Bronchial epithelial cell (primary cell): ENCODE data around the gene KCNC1. TPM values are rescaled to one million over a fixed set of nuclear protein-coding genes. Genes with fewer than 3 reads are reported as not detected.

Experiments
- DNase-seq: peaks from one replicate; pipeline ENCODE4 v3.0.0-alpha.2; 2010; ENCODE audit warnings: low read depth
- FAIRE-seq: peaks from 2 replicates; lab custom pipeline; 2011; peaks lifted over from hg19 to GRCh38; lab: Jason Lieb, UNC
- H3K27me3 ChIP-seq: 2 replicates; pipeline ENCODE4 v1.5.1; 2011; ENCODE audit warnings: low read length; ENCODE audit not compliant: control insufficient read depth, insufficient read depth
- H3K36me3 ChIP-seq: 2 replicates; pipeline ENCODE4 v1.5.1; 2011; ENCODE audit warnings: low read length; ENCODE audit not compliant: control insufficient read depth, insufficient read depth
- H3K4me3 ChIP-seq: 2 replicates; pipeline ENCODE4 v1.5.1; 2011; ENCODE audit warnings: mild to moderate bottlenecking, low read depth, low read length, control low read depth
- total RNA-seq: library from RNA; depleted of rRNA; stranded (reverse); fragments of >200 nt; gene quantifications from 2 replicates; pipeline ENCODE4 v1.2.1, GENCODE V29; 2014
- TF ChIP-seq, protein P1 (sequence below): IDR thresholded peaks from 2 replicates; pipeline ENCODE4 v1.5.1; 2011; ENCODE audit warnings: mild to moderate bottlenecking, moderate library complexity, low read length, control low read depth, inconsistent platforms; ENCODE audit not compliant: insufficient read depth, severe bottlenecking

The KCNC1 gene
- total RNA-seq, 1 donor from 2014 or later, result not detected

- no peak for DNase-seq
- Histone ChIP-seq H3K27me3 (peaks cover 7% of the 10 kb centered on the region), H3K4me3 (no peak overlapping the region), H3K36me3 (no peaks in the 10 kb centered on the region)
- TF ChIP-seq, protein P1, sequence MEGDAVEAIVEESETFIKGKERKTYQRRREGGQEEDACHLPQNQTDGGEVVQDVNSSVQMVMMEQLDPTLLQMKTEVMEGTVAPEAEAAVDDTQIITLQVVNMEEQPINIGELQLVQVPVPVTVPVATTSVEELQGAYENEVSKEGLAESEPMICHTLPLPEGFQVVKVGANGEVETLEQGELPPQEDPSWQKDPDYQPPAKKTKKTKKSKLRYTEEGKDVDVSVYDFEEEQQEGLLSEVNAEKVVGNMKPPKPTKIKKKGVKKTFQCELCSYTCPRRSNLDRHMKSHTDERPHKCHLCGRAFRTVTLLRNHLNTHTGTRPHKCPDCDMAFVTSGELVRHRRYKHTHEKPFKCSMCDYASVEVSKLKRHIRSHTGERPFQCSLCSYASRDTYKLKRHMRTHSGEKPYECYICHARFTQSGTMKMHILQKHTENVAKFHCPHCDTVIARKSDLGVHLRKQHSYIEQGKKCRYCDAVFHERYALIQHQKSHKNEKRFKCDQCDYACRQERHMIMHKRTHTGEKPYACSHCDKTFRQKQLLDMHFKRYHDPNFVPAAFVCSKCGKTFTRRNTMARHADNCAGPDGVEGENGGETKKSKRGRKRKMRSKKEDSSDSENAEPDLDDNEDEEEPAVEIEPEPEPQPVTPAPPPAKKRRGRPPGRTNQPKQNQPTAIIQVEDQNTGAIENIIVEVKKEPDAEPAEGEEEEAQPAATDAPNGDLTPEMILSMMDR, result no peak
- FAIRE-seq, result no peak
These were observed 16.2 kb downstream of the KCNC1 start for GRCh38 chr11:17750801-17751165.

DNA sequence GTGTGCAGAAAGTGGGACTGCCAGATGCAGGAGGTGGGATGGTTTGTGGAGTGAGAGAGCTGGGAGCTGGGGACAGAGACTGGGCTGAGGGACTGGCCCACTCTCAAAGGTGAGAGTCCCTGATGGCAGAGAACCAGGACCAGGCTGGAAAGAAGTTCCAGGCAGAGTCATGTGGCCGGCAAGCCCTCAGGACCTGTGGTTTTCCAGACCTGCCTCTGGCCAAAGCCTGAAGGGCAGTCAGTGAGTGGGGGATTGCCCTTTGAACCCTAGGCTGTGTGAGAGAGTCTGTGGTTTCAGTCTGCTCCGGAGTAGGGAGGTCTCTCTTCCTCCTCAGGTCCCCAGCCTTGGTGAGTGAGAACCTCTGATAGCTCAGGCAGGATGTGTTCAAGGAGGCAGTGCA lies 17.0 kb downstream of the KCNC1 start:
- FAIRE-seq (no peak), DNase-seq (no peak)
- Histone ChIP-seq H3K4me3 (no peak overlapping the region), H3K36me3 (no peaks in the 10 kb centered on the region), H3K27me3 (peaks cover 7% of the 10 kb centered on the region)
- TF ChIP-seq, protein P1, result no peak

DNA sequence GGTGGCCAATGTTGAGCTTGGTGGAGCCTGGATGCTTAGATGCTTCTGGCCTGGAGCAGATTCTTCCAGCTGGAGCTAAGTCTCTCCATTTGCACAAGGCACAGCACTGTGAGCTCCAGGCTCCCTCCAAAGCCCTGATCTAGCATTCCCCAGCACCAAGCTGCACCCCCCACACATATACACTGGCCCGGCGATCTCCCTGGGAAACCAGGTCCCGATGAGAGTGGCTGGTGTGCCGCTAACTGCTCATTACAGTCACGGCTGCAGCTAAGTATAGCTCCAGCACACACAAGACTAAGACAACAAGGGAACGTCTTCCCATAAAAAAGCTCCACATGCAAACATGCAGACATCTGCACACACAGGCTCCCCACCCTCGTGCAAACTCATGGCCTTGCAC lies 17.6 kb downstream of the KCNC1 start:
- FAIRE-seq, result no peak
- TF ChIP-seq, protein P1, result no peak
- Histone ChIP-seq H3K27me3 (peaks cover 6% of the 10 kb centered on the region), H3K36me3 (no peaks in the 10 kb centered on the region), H3K4me3 (no peak overlapping the region)
- DNase-seq, result no peak

GRCh38 chr11:17753153-17753552 lies 18.6 kb downstream of the KCNC1 start:
- Histone ChIP-seq H3K27me3 (peaks cover 6% of the 10 kb centered on the region), H3K36me3 (no peaks in the 10 kb centered on the region), H3K4me3 (no peak overlapping the region)
- FAIRE-seq, result no peak
- TF ChIP-seq, protein P1, result no peak
- DNase-seq, result no peak

DNA sequence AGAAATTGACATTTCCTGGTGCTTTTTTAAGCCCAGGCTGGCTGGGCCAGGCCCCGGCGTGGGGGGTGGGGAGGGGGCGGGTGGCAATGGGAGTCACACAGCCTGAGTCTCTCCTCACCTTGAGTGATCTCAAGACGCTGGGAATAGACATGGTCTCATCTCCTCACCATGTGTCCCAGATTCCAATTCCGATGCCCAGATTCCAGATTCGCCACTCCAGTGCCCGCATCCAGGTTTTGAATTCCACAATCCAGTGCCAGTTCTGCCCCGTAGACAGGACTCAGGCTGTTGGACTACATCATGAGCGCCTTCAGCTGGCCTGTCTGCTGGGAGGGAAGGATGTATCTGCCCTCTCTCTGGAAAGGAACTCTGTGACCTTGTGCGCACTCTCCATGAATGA lies 19.1 kb downstream of the KCNC1 start:
- no peak for DNase-seq
- no peaks in the 10 kb centered on the region for H3K36me3 ChIP-seq

DNA sequence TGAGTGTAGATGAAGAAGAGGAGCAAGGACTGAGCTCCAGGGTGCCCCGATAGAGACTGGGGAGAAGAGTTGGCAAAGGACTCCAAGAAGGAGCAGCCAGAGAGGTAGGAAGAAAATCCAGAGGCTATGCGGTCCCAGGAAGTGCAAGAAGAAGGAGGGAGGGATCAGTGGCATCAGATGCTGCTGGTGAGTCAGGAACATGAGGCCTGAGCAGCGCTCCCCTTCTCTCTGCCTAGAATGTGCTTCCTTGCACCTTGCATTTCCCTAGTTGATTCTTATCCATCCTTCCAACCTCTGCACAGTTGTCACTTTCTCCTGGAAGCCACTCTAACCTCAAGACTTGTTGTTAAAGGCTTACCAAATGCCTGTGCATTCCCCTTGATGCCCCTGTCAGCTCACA lies 21.3 kb downstream of the KCNC1 start:
- H3K4me3 ChIP-seq, result no peak overlapping the region
- no peak for FAIRE-seq
- DNase-seq, result no peak
- H3K36me3 ChIP-seq, result no peaks in the 10 kb centered on the region
- TF ChIP-seq, protein P1, result no peak
- peaks cover 6% of the 10 kb centered on the region for H3K27me3 ChIP-seq

More for the DNA sequence above, 19.1 kb downstream of the KCNC1 start:
- Histone ChIP-seq H3K27me3 (peaks cover 6% of the 10 kb centered on the region), H3K4me3 (no peak overlapping the region)
- no peak for FAIRE-seq
- TF ChIP-seq, protein P1, result no peak
